ENCODE data around the gene PSD.
"Not testable (repeated sequence)": the region's sequence is repeated elsewhere in the genome, so short reads cannot be mapped to it uniquely, and the experiment has no call there.

Gene PSD

GRCh38 chr10:102461187-102462054 lies 42.8 kb upstream of the PSD start:
- peak; percentile 63 for DNase-seq (ENCODE audit: low read depth)

GRCh38 chr10:102460836-102461186 lies 42.2 kb upstream of the PSD start:
- DNase-seq (ENCODE audit: low read depth), result no peak
- no peak for TF ChIP-seq CTCF (conservative IDR thresholded peaks at IDR 0.05; ENCODE audit: low read length)
- H3K4me3 ChIP-seq (ENCODE audit: low read length), result peak overlapping the region; percentile 63

More at GRCh38 chr10:102461187-102462054, 42.8 kb upstream of the PSD start:
- peak overlapping the region; percentile 63 for H3K4me3 ChIP-seq (ENCODE audit: low read length)
- TF ChIP-seq CTCF (conservative IDR thresholded peaks at IDR 0.05; ENCODE audit: low read length), result no peak

GRCh38 chr10:102458656-102459055 lies 40.1 kb upstream of the PSD start:
- no peak for TF ChIP-seq CTCF (conservative IDR thresholded peaks at IDR 0.05; ENCODE audit: low read length)
- no peak overlapping the region for H3K4me3 ChIP-seq (ENCODE audit: low read length)
- DNase-seq (ENCODE audit: low read depth), result no peak

- TF ChIP-seq CTCF (conservative IDR thresholded peaks at IDR 0.05; ENCODE audit: low read length), result no peak
- no peak for DNase-seq (ENCODE audit: low read depth)
- H3K4me3 ChIP-seq (ENCODE audit: low read length), result no peak overlapping the region
Measured at GRCh38 chr10:102457591-102458150, 39.1 kb upstream of the PSD start.

GRCh38 chr10:102455893-102456471 lies 37.4 kb upstream of the PSD start:
- no peak overlapping the region for H3K4me3 ChIP-seq (ENCODE audit: low read length)
- DNase-seq (ENCODE audit: low read depth), result peak; percentile 84
- TF ChIP-seq CTCF (conservative IDR thresholded peaks at IDR 0.05; ENCODE audit: low read length), result no peak

- not testable (repeated sequence) for DNase-seq (ENCODE audit: low read depth); H3K4me3 ChIP-seq (ENCODE audit: low read length)
Measured at GRCh38 chr10:102454662-102455487, 36.3 kb upstream of the PSD start.

- no peak for TF ChIP-seq CTCF (conservative IDR thresholded peaks at IDR 0.05; ENCODE audit: low read length)
- H3K4me3 ChIP-seq (ENCODE audit: low read length), result no peak overlapping the region
- no peak for DNase-seq (ENCODE audit: low read depth)
Measured at GRCh38 chr10:102453502-102453901, 34.9 kb upstream of the PSD start.
